ENCODE data around the gene CAMK2D. TPM values are rescaled to one million over a fixed set of nuclear protein-coding genes. Genes with fewer than 3 reads are reported as not detected.

The CAMK2D gene
- total and polyA plus RNA-seq, 7 donors: 41.2 to 183 (median 83.8) TPM

GRCh38 chr4:113582737-113583136 is 178.8 kb downstream of the CAMK2D start:
- H3K4me3 ChIP-seq: no peak overlapping the region
- WGBS, 3 donors: 11 to 29% (median 17%) methylated on average over 4 of the region's 4 CpGs
- intact Hi-C loops (cut with DNase I): loop anchor here in 1 of 2 donors (5.0 kb wide), 1 partner anchor 35 kb away; no protein-coding TSS in a partner anchor
- peak overlapping the region; percentile 89 for H3K27ac ChIP-seq
- no peaks in the 10 kb centered on the region for H3K27me3 ChIP-seq (ENCODE audit: insufficient read depth in 3 of 3, low read length in 2 of 3)
- no peak for DNase-seq
- no peaks in the 10 kb centered on the region for H3K36me3 ChIP-seq (ENCODE audit: insufficient read depth in 1 of 2, low read depth in 1 of 2)
- H3K9me3 ChIP-seq: no peaks in the 10 kb centered on the region
- TF ChIP-seq, protein P1, sequence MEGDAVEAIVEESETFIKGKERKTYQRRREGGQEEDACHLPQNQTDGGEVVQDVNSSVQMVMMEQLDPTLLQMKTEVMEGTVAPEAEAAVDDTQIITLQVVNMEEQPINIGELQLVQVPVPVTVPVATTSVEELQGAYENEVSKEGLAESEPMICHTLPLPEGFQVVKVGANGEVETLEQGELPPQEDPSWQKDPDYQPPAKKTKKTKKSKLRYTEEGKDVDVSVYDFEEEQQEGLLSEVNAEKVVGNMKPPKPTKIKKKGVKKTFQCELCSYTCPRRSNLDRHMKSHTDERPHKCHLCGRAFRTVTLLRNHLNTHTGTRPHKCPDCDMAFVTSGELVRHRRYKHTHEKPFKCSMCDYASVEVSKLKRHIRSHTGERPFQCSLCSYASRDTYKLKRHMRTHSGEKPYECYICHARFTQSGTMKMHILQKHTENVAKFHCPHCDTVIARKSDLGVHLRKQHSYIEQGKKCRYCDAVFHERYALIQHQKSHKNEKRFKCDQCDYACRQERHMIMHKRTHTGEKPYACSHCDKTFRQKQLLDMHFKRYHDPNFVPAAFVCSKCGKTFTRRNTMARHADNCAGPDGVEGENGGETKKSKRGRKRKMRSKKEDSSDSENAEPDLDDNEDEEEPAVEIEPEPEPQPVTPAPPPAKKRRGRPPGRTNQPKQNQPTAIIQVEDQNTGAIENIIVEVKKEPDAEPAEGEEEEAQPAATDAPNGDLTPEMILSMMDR (IDR thresholded peaks at IDR 0.05): no peak
- ATAC-seq: peak; percentile 40 to 63 (median 54)
- H3K4me1 ChIP-seq: peaks cover 46% of the 10 kb centered on the region

DNA sequence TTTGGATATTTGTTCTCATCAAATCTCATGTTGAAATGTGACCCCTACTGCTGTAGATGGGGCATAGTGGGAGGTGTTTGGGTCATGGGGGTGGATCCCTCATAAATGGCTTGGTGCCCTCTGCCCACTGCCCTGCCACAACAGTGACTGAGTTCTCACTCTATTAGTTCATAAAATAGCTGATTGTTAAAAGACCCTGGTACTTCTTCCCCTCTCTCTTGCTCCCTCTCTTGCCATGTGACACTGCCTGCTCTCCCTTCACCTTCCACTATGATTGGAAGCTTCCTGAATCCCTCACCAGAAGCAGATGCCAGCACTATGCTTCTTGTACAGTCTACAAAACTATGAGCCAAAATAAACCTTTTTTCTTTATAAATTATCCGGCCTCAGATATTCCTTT is 182.2 kb downstream of the CAMK2D start:
- no peak for DNase-seq
- 96 to 100% (median 97%) methylated on average over 1 of the region's 1 CpG for WGBS, 3 donors
- no peaks in the 10 kb centered on the region for H3K36me3 ChIP-seq (ENCODE audit: insufficient read depth in 1 of 2, low read depth in 1 of 2)
- no peaks in the 10 kb centered on the region for H3K27me3 ChIP-seq (ENCODE audit: insufficient read depth in 3 of 3, low read length in 2 of 3)
- peaks cover 50% of the 10 kb centered on the region for H3K4me1 ChIP-seq
- TF ChIP-seq, protein P1 (IDR thresholded peaks at IDR 0.05): no peak
- H3K27ac ChIP-seq: no peak overlapping the region
- intact Hi-C loops (cut with DNase I): no loop called here
- H3K4me3 ChIP-seq: no peak overlapping the region
- no peak for ATAC-seq
- H3K9me3 ChIP-seq: no peaks in the 10 kb centered on the region

DNA sequence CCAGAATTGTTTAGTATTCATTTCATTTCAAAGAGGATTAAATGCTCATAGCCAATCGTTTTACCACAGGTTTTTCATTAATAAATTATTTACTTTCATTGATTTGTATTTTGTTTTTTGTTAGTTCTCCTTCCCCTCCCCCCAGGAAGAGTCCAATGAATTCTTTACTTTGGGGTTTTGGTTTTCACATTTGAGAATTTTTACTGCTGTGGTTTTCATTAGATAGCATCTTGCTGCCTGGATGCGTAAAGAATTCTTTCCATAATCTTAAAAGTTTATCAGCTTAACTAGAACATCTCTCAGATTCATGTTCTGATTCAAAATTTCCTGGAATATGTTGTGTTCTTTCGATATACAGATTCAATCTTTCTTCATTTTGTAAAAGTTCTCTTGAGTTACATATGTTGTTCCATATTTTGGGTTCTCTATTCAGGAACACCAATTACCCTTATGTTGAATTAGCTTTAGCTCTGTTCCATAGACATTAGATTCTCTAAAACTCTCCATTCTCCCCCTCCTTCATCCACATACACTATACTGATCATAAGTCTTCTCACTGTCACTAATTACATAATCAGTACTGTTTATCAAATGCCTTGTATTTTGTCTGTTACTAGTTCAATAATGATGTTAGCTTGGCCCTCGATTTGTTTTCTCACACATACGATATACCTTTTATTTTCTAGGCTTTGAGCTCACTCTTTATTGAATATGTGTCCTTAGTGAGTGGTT is 184.4 kb downstream of the CAMK2D start:
- no peak overlapping the region for H3K27ac ChIP-seq
- H3K4me3 ChIP-seq: no peak overlapping the region
- TF ChIP-seq, protein P1 (IDR thresholded peaks at IDR 0.05): no peak
- ATAC-seq: no peak
- H3K4me1 ChIP-seq: peaks cover 31% of the 10 kb centered on the region
- no peaks in the 10 kb centered on the region for H3K36me3 ChIP-seq (ENCODE audit: insufficient read depth in 1 of 2, low read depth in 1 of 2)
- DNase-seq: no peak
- 91 to 94% (median 94%) methylated on average over 5 of the region's 5 CpGs for WGBS, 3 donors
- intact Hi-C loops (cut with DNase I): no loop called here
- no peaks in the 10 kb centered on the region for H3K9me3 ChIP-seq
- H3K27me3 ChIP-seq (ENCODE audit: insufficient read depth in 3 of 3, low read length in 2 of 3): no peaks in the 10 kb centered on the region

DNA sequence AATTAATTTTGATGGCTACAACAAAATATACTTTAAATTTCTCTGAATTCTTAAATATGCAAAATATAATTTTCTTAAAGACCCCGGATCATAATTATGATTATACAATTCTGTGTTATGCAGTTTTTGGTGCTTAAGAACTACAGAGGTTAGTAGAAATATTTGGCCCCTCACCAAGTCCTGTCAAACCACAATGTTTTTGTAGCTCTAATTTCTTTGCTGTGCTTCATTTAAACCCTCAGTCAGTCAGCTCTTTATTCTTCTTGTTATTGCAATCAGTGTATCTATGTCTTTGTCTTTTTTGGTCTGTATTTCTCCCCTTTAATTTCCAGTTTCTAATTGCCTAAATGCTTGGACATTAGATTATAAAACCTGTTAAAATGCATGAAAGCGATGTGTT is 186.1 kb downstream of the CAMK2D start:
- intact Hi-C loops (cut with DNase I): no loop called here
- WGBS, 3 donors: 72 to 77% (median 76%) methylated on average over 2 of the region's 2 CpGs
- Histone ChIP-seq H3K4me1 (peaks cover 30% of the 10 kb centered on the region), H3K4me3 (no peak overlapping the region), H3K9me3 (no peaks in the 10 kb centered on the region), H3K36me3 (ENCODE audit: insufficient read depth in 1 of 2, low read depth in 1 of 2) (no peaks in the 10 kb centered on the region), H3K27me3 (ENCODE audit: insufficient read depth in 3 of 3, low read length in 2 of 3) (no peaks in the 10 kb centered on the region), H3K27ac (peak overlapping the region; percentile 0)
- ATAC-seq: no peak
- DNase-seq: no peak
- TF ChIP-seq, protein P1 (IDR thresholded peaks at IDR 0.05): no peak

Measured in psoas muscle (tissue), 8 donors.